Renal cortical epithelial cell (primary cell): ENCODE results near the gene SLC8A2. TPM values are rescaled to one million over a fixed set of nuclear protein-coding genes. Genes with fewer than 3 reads are reported as not detected.

ENCODE experiments used
- DNase-seq: peaks from one replicate; pipeline ENCODE4 v3.0.0-alpha.2; 2011; ENCODE audit warnings: low read depth
- total RNA-seq: library from RNA; depleted of rRNA; stranded (reverse); fragments of >200 nt; gene quantifications from 2 replicates; pipeline ENCODE4 v1.2.3, GENCODE V29; 2014

SLC8A2 gene, protein sequence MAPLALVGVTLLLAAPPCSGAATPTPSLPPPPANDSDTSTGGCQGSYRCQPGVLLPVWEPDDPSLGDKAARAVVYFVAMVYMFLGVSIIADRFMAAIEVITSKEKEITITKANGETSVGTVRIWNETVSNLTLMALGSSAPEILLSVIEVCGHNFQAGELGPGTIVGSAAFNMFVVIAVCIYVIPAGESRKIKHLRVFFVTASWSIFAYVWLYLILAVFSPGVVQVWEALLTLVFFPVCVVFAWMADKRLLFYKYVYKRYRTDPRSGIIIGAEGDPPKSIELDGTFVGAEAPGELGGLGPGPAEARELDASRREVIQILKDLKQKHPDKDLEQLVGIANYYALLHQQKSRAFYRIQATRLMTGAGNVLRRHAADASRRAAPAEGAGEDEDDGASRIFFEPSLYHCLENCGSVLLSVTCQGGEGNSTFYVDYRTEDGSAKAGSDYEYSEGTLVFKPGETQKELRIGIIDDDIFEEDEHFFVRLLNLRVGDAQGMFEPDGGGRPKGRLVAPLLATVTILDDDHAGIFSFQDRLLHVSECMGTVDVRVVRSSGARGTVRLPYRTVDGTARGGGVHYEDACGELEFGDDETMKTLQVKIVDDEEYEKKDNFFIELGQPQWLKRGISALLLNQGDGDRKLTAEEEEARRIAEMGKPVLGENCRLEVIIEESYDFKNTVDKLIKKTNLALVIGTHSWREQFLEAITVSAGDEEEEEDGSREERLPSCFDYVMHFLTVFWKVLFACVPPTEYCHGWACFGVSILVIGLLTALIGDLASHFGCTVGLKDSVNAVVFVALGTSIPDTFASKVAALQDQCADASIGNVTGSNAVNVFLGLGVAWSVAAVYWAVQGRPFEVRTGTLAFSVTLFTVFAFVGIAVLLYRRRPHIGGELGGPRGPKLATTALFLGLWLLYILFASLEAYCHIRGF
- total RNA-seq: 0.30 and 1.6 TPM in 2 replicates

DNA sequence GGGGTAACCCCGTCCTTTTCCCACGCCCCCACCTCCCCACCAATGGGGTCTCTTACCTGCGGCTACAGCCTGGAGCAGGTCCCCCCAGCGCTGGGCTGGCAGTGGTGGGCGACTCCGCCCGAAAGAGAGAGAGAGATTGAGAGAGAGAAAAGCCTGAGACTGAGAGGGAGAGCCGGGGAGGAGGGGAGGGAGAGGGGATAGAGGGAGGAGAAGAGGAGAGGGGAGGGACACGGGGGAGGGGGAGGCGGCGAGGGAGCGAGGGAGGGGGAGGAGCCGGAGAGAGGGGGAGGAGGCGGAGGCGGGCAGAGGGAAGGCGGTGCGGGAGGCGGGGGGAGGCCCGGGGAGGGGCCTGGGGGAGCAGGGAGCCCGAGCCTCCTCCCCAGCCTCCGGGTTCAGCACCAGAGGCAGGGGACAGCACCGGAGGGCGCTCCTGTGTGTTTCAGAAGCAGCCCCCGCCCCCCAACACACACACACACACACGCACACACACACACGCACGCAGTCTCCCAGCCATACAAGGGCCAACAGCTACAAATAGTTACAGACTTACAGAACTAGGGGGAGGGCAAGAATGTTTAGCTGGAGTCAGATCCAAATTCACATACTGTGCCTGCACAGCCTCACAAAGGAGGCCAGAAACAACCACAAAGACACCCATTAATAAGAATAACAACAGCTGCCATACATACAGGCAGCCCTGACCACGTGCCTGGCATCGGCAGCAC is at the start of gene SLC8A2:
Gene SLC8A2 (minus strand): TSS at position 161 of the 725 bp plus-strand sequence. CDS start 5,490 bp downstream, outside the sequence.
- peak; percentile 25 for DNase-seq

DNA sequence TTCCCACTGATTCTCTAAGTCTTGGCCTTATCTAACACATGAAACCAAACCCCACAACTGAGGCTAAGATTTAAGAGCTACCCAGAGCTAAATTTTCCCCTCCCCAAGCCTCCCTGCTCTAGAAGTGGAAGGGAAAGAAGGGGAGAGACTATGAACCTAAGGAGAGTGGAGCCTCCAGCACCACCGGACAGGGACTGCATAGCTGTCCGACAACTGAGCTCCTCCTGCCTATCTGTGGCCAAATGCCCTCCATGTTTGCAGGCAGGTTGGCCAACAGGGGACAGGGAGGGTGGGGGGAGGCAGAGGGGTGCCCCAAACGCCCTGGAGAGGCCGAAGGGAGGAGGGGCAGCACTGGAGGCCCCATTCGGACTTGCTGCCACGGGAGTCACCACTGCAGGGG is 49.1 kb upstream of the SLC8A2 start:
- DNase-seq: no peak

DNA sequence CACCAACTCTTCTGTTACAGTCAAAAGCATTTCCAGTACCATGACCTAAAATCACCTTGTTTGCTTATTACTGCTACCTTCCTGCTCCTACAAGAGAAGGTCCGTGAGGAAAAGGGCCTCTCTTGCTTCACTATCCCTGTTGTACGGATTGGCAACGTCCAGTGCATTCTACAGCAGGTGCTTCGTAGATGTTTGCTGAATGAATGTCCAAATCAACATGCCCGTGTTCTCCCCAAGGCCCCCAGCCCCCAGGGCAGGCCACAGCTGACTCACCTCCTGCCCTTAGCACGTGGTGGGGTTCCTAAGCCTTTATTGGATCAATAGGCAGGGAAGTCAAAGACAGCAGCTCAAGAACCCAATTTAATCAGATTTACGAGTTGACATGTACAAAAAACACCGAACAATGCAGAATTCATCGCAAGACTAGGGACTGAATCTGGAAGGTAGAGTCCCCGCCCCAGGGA is 48.7 kb upstream of the SLC8A2 start:
- no peak for DNase-seq

DNA sequence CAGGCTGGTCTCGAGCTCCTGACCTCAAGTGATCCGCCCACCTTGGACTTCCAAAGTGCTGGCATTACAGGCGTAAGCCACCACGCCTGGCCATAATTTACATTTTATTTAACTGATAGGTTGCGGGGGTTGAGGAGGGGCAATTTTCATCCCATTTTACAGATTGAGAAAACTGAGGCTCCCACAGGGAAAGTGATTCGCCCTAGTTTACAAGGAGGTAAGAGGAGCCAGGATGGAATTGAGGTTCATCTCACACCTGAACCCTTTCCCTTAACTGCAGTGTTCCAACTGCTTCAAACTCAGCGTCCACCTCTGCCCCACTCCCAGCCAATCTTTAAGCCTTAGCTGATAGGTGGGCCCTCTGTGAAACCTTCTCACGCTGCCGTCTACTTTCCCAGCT is 47.2 kb upstream of the SLC8A2 start:
- DNase-seq: no peak

DNA sequence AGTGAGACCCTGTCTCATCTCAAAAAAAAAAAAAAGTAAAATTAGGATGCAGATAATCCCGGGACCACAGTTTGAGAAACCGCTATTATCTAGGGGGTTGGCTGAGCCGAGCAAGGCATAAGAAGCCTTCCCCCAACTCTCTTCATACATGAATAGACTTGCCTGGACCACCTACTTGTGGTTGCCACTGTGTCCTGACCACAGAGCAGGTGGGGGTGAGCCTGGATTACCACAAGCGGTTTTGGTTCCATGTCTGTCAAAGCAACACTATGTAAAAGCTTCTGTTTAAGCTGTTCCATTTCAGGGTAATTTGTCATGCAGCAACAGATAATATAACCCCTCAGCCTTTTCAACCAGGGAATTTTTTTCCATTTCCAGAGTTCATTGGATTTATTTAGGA is 46.4 kb upstream of the SLC8A2 start:
- DNase-seq: no peak

DNA sequence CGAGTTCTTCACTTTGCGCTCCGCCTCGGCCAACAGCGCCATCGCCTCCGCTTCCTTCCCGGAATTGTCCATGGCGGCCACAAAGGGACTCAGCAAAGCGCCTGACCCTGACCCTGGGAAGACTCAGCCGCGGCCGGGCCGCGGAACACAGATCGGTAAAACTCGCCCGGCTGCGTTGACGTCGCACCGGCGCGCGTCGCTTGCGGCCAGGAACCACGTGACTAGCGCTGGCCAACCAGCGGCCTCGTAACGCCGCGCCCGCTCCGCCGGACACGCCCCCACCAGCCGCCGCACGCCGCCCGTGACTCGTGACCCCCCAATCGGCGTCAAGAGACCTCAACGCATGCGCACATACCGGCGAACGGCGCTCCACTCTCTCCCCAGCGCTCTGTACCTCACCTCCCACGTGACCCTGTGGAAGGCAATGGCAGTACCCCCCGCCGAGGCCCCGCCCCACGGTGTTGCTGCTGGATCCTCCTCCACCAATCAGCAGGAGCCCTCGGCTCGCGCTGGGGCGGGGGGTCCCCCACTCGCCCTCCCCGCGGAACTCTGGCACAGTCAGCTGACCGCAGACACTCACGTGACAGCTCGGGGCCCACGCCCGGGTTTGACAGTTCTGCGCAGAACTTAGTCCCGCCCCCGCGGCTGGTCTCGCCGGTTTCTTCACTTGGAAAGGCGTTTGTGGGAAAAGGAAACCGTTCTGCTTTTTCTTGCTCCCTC is 43.3 kb upstream of the SLC8A2 start, which contains the start of gene NAPA:
Gene NAPA (minus strand): TSS at position 195 of the 720 bp plus-strand sequence. CDS start 123 bp downstream, at position 72.
- peak; percentile 98 for DNase-seq

DNA sequence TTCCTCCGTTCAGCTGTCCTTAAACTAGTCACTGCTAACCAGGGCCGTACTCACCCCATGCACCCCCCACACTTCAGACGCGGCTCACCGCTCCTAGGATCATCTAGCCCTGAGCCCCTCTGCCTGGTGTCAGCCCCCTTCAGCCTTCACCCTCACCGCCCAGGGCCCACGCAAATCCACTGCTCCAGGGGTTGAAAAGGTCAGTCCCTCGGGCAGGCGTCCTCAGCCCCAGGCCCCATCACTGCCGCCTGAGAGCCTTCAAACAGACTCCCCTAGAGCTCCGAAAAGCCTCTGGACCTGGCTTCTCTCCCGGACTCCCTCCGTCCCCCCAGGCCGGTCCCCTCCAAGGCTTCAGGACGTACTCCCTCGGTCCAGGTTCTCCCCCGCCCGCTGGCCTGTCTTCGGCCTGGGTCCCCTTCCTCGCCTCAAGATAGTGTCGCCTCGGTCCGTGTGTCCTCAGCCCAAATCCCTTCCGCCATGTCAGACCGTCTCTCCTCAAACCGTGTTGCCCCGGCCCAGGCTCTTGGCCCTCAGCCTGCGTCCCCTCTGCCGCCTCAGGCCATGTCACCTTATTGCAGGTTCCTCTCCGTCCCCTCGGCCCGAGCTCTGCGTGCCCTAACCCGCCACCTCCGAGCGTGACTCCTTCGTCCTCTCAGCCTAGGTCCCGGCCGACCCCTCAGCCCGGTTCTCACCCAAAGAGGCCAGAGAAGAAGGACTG is 42.6 kb upstream of the SLC8A2 start:
- DNase-seq: no peak

DNA sequence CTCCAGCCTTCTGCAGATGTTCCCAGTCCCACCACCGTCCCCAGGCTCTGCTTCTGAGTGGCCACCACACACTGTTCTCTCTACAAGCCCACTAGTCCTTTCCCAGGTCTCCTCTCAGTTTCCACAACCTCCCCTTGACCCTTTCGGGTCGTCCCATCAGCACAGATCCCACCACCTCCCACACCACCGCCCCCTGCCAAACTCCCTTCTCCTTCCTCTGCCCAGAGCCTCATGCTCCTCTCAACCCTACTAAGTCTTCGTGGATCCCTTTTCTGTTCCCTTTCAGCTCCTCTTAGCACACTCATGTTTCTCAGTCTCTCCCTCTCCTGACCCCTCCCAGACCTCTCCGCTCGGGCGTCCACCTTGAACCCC is 41.2 kb upstream of the SLC8A2 start:
- no peak for DNase-seq

DNA sequence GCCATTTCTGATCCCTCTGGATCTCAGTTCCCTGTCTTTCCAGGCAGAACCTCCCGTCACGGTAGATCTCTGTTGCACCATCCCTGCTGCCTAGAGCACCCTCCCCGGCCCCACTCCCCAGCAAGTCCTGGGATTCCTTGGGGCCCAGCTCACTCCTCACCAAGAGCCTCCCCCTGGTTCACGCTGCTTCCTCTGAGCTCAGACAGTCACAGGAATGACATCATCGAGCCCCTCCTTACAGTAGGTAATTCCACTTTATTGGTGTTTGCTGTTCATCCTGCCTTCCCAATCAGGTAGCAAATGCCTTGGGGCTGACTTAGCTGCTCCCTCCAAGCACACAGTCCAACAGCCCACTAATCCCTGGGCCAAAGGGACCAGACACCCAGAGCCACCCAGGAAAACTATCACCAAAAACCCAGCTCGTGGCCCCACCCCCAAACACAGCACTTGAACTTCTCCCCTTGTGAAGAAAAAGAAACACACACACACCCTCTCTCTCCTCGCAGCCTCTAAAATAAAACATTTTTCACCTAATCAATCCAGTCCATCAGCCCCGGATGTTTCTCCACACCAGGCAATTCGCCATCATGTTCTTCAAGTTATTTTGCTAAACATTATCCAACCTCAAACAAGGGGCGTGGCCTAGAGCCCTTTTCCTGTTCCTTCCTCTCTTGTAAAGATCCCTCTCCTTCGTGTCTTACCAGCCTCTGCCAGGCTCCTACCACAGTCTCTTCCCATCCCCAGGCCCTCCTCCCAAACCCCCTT is 40.7 kb upstream of the SLC8A2 start:
- DNase-seq: peak; percentile 81

DNA sequence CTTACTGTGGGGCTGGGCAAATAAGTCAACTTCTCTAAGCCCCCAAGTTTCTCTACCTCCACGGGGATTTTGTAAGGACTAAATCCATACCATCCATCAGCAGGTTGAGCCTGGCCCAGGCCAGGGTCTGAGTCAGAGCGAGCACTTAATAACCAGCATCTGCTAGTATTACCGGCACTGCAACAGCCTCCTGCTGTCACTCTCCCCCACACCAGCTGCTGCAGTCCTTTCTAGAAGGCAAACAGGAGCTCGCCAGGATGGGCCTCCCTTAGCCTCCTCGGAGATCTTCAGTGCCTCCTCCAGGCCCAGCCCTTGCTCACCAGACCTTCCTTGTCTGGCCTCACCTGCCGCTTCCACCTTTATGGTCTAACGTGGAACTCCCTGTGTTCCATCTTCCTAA is 40.0 kb upstream of the SLC8A2 start:
- no peak for DNase-seq

DNA sequence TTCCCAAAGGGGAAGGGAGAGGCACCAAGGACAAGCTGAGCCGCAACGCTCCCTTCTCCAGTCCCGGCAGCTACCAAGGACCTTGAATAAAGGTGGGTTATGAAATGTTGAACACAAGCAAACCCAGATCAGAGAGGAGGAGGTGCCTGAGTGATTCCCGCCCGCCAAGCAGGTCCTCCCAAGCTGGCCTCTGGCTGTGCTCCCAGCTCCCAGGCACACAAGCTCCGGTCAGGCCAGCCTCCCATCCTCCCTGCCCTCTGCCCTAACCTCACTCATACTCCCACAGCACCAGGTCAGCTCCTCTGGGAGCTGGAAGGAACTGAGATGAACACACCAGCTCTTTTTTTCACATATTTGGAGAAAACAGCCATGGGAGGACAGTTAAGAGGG is 39.4 kb upstream of the SLC8A2 start:
- no peak for DNase-seq

DNA sequence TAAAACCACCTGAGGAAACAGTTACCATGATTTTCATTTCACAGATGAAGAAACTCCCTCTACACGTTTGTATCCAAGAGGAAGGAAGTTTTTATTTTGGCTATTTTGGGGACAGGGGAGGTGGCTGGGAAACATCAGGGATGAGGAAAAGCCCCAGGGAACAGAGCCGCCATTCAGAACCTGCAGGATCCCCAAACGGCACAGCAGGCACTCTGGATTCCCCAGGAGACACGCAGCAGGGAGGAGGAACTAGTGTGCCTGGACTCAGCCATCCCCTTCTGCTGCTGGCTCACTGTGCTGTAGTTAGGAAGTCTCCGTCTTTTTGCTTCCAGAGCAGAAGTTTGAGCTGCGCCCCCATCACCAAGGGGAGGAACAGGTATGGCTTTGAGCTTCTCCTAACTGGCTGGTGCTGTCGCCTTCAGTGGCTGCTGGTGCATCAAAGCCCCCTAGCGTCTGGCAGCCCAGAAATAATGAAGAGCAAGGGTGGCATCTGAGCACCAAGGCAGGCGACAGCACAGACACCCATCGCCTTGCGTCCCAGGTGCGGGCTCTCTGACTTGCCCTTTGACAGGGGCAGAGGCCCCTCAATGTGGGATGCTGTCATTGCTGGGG is 38.9 kb upstream of the SLC8A2 start:
- no peak for DNase-seq

DNA sequence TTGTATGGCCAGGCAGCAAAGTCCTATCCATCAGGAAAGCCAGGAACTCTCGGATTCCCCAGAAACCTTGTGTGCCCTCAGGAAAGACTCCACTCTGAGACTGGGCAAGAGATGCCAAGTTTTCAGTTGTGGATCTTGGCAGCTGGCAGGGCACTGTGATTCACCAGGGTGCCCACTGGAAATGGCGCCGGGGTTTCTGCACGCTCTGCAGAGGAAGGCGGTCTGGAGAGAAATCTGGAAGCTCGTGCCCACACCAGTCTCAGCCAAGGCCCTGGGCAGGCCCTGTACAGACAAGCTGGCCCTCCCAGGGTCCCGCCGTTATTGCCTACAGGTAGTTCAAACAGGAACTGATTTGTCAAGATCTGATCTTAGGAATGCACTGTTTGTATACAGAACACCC is 38.3 kb upstream of the SLC8A2 start:
- DNase-seq: peak; percentile 38

DNA sequence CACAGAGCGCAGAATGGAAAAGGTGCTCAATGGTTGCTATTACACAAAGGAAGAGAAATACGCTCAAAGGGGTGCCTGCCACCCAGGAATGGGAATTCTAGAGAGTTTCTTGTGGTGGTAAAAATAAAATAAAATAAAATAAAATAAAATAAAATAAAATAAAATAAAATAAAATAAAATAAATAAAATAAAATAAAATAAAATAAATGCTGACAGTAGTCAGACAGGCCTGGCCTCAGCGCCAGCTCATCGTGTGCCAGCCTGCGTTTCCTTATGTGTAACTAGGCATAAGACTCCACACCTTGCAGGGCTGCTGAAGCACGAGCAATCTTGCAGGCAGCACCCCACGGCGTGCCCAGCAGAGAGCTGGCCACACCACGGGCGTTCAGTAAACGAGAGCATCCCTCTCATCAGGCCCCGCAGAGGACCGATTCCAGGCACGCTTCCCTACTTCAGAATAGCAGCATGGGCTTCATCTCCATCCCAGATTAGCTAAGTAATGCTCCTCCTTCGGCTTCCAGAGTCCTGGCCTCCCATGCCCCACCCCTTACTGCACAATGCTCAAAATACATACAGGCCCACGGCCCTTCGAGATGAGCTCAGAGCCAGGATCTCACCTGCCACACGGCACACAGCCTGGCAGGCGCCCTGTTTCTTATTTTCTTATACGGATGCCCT is 37.6 kb upstream of the SLC8A2 start:
- no peak for DNase-seq

DNA sequence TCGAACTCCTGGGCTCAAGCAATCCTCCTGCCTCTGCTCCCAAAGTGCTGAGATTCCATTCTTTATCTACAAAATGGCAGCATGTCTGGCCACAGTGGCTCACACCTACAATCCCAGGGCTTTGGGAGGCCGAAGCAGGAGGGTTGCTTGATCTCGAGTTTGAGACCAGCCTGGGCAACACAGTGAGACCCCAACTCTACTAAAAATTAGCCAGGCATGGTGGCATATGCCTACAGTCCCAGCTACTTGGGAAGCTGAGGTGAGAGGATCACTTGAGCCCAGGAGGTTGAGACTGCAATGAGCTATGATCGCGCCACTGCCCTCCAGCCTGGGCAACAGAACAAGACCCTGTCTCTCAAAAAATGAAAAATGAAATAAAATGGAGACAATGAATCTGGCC is 37.0 kb upstream of the SLC8A2 start:
- no peak for DNase-seq

DNA sequence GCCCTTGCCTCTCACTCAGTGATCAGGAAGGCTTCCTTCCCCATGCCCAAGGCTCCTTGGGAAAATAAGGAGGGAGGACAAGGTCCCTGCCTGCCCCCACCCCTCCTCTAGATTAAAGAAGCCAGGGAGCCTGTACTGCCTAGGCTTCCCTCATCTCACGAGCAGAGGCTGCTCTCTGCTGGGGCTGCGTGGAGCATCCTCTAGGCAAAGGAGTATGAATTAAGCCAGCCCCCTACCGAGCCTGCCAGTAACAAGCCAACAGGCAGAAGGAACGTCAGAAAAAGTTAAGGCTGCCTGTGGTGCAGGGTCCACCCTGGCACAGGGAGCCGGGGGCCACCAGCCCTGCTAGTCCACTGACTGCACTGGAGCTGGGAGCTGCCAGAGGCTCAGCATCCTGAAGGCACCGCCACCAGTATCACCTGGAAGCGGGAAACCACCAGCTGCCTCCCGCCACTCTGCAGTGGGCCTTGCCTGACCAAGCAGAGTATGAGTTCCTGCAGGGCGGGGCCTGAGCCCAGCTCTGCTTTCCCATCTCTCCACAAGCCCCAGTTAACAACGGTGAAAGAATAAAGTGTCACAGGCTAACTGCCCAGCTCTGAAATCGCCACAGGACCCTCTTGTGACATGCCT is 36.3 kb upstream of the SLC8A2 start:
- DNase-seq: no peak

DNA sequence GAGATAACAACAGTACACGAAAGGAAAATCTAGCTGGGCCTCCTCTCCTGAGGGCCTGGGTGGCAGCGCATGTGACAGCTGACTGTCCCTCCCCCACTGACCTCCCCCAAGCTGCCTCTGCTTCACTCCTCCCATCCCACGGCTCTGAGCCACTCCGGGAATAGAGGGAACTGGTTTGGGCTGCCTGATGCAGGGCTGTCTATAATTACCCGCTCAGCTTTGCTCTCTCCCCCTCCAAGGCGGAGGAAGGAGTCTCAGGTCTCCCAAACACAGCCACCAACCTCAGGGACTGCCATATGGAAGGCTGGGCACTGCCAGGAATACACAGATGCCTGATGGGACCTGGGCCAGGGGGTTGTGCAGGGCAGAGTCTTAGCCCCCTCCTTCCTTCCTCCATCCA is 35.3 kb upstream of the SLC8A2 start:
- peak; percentile 14 for DNase-seq

DNA sequence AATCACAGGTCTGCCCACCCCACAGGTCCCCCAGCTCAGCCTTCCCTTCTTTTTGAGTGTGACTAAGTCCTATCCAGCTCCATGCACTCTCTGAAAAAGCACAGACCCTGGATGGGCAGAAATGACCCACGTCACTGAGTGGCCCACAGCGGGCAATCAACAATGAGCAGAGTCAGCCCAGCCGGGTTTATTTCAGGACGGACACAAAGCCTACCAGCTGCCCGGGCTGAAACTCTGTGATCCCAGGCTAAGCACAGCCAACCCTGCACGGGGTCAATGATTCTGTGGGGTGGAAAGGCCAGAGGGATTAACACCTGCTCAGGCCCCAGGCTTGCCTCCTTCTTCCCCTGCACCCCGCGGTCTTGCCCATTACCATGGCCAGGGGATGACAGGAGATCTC is 34.8 kb upstream of the SLC8A2 start:
- no peak for DNase-seq
